GM03348 (cell line): ENCODE data around the gene SLC37A1.

ENCODE experiments used
- DNase-seq: peaks from one replicate; pipeline ENCODE4 v3.0.0; 2012; ENCODE audit warnings: low spot score

SLC37A1 gene

DNA sequence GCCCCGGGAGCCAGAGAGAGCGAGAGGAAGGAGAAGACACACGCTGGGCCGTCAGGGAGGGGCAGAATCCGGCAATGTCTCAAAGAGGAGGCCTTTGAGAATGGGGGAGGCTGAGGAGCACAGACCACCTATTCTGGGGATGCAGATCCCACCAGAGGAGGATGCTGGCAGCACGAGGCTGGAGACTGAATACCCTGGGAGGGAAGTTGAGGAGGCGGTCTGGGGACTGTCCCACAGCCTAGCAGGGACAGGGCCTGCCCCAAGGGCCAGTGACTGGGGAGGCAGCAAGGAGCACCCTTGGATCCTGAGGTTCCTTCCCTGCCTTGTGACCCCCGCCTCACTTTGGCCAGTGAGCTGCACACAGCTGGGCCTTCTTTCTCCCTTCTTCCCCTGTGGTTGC lies 49.2 kb downstream of the SLC37A1 start:
- no peak for DNase-seq

DNA sequence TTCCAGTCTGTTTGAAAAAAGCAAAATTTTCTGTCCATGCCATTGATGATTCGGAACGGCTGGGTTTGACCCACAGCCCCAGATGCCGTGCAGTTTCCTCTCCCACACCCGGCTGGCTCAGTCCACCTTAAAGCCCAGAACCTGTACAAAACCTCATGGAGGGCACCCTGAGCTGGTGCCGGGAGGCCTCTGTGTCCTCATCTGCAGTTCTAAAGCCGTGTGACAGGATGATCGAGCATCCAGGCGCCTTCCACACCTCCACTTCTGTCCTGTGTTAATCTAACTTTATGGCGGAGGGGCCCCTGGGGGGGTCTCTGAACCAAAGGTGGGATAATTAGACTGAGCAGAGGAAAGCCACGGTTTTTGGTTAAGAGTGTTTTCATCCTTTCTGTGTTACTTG lies 49.6 kb downstream of the SLC37A1 start:
- no peak for DNase-seq

DNA sequence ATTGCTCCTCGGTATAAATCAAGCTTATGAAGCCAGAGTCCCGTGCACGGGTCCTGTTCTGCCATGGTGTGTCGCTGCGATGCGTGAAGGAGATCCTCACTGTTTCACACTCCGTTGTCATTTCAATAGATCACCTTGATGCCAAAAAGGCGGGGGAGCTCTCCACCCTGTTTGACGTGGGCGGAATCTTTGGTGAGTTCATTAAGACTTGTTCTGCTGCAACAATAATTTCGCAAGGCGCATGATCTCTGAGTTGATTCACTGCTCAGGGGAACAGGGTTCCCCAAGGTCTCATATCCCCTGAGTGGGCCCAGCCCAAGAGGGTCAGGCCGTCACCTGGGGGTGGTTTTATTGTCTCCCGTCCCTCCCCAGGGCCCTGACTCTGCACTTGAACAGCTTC lies 50.0 kb downstream of the SLC37A1 start:
- no peak for DNase-seq

DNA sequence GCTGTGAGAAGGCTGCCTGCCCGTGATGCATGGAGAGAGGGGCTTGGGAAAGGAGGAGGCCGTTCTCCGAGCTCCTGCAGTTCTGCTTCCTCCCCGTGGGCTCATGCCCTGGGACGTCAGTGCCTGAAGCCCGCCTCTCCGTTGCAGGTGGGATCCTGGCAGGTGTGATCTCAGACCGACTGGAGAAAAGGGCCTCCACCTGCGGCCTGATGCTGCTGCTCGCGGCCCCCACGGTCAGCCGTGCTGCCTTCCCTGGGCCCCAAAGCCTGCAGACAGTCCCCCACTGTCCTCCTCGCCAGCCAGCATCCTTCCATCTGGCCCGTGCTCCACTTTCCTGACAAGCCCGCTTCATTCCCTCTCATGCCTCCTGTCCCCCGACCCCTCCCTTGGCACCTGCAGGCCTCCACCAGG lies 50.9 kb downstream of the SLC37A1 start:
- no peak for DNase-seq

DNA sequence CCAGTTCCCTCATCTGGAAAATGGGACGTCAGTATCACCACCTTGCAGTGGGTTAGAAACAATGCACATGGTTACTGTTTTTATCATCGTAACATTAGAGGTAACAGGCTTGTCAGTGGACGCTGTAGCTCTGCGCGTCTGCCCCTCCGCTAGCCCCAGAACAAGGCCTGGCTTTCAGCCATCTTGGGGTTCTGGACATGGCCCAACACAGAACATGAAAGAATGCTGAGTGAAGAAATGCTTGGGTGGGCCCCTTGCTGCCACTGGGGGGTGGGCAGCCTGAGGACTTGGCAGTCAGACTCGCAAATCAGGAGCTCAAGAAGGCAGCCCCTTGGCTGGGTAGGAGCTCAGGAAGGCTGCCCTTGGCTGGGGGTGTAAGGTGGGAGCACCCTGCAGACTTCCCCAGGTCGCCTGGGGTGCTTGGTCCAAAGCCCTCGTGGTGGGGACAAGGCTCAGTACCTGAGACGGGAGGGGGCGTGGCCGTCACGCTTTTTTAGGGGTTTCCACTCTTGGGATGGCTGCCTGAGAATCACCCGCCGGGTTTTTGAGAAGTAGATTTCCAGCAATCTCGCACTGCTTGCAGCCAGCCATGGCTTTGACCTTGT lies 51.7 kb downstream of the SLC37A1 start:
- no peak for DNase-seq

DNA sequence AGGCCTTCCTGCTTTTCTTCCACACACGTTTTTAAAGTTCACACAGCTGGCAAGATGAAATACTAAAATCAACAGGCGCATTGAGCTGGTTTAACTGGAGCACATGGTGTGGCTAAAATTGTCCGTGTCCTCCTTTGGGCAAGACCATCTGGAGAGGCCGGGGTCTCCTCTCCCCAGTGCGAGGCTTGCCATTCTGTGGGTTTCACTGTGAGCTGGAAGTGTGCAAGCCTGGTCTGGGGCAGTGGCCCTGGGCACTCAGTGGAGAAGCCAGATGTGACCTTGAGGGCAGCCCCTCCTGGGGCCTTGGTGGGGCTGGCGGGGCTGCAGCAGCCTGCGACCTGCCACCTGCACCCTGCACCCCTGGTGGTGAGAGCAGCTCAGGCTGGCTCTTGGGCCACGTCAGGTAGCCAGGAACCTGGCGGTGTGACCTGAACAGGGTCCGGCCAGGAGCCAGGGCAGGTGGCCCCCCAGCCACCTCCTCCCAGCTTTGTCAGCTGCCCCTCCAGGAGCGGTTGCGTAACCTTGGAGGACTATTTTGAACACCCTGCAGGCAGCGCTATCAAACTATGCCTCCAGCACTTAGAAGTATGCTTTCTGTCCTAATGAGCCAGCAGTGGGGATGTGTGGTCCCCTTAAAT lies 52.4 kb downstream of the SLC37A1 start:
- no peak for DNase-seq

- DNase-seq, result no peak
These were observed 53.0 kb downstream of the SLC37A1 start for GRCh38 chr21:42566524-42567213.

DNA sequence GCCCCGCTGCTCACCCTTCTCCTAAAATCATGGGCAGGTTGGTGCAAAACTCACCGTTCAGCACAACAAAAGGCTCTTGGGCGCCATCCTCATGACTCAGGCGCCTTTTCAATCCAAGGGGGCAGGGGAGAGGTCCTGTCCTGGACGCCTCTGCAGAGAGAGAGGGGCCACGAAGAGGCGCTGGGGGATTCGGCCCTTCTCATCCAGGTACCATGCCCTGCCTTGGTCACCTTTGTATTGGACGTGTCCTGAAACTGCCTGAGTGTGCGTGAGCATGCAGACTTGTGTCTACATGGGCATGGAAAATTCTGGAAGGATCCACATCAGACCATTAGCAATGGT lies 53.5 kb downstream of the SLC37A1 start:
- DNase-seq, result no peak

GRCh38 chr21:42567861-42568260 lies 54.2 kb downstream of the SLC37A1 start:
- no peak for DNase-seq

DNA sequence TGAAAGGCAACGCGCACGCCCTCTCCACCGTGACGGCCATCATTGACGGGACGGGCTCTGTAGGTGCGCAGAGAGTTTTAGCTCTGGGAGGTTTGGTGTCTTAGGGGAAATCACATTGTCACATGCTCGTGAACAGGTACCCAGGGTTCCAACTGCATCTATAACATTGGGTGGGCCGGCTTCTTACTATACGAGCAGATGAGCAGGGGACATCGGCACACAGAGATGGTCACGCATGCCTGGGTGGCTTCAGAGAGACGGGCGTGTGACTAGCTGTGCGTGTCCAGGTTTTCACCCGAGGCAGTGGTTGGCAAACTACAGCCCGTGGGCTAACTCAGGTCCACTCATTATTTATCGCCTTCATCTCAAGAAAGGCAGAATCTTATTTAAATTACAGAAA lies 54.7 kb downstream of the SLC37A1 start:
- DNase-seq, result no peak

GRCh38 chr21:42568866-42569731 lies 55.4 kb downstream of the SLC37A1 start:
- no peak for DNase-seq

GRCh38 chr21:42569732-42570301 lies 56.2 kb downstream of the SLC37A1 start:
- DNase-seq, result no peak

DNA sequence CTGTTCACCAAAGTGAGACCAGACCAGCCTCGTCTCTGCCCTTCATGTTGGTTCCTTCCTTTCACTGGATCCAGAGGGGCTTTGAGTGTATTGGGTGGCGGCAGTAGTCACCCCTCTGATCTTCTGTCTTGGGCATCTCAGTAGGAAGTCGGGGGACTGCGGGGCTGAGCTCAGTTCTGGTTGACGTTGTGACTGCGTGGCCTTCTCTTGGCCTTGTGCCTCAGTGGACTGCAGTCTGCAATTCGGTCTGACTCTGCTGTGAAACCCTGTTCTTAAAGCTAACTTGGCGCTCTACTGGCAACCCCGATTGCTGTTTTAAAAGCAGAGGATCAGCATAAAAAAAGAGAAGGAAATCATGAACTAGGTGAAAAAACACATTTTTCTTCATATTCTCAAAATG lies 56.7 kb downstream of the SLC37A1 start:
- DNase-seq, result no peak

DNA sequence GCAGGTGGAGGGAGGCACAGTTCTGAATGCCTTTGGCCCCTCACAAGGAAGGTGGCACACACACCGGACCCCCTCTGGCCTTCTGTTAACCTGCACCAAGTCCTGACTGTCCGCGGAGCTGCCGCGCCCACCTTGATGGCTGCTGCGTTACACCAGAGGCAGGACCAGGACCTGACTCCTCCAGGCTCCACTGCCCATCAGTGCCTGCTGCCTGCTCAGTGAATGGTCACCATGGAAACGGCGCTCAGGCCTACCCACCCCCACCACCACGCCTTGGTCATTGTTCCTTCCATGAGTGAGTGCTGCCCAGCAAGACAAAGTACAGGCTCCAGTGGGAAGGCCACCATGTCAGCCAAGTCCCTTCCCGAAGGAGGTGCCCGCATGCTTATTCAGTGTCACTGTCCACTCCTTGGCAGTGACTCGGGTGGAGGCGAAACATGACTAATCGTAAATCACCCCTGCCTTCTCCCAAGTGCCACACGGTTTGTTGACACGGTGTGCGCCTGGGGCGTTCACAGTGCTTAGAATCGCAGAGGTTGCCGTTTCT lies 57.3 kb downstream of the SLC37A1 start:
- DNase-seq, result no peak

DNA sequence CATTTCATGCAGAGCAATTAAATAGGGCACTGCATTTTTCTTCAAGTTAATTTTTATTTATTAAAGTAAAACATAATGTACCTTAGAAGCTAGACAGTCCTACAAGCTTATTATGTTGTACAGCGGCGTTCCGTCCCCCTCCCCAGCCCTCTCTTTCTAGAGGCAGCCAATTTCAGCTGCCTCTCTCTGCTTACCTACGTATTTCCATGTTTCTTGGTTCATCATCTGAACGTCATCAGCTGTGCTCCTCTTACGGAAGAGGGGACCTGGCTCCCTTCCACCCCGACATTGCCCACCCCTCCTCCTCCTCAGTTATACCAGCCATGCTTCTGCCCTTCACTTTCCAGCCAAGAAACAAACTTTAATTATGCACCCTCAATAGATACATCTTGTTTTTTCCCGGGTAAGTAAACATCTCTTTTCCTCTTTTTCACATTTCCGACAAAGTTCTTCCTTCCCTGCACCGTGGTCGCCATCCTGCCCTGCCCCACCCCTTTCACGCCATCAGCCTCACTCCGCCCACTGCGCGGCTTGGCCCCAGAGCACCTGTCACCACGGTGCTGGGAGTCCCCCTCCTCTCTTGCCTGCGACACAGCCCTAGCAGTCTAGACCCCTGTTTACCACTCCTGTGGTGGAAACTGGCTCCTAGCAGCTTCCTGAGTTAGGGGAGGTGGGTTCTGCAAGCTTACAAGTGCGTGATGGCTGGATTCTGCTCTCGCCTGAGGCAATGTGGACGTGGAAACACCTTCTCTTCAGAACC lies 57.9 kb downstream of the SLC37A1 start:
- DNase-seq, result no peak

GRCh38 chr21:42572906-42573495 lies 59.3 kb downstream of the SLC37A1 start:
- no peak for DNase-seq

- DNase-seq, result peak; percentile 47
These were observed 60.8 kb downstream of the SLC37A1 start for GRCh38 chr21:42574234-42575027.

- no peak for DNase-seq
These were observed 61.5 kb downstream of the SLC37A1 start for GRCh38 chr21:42575111-42575510.

- no peak for DNase-seq
These were observed 63.0 kb downstream of the SLC37A1 start for GRCh38 chr21:42576639-42577038.

- no peak for DNase-seq
These were observed 64.4 kb downstream of the SLC37A1 start for GRCh38 chr21:42578034-42578433.
